Endometrial microvascular endothelial cells (primary cell): ENCODE data around the gene SZT2. TPM values are rescaled to one million over a fixed set of nuclear protein-coding genes. Genes with fewer than 3 reads are reported as not detected.

Experiments
- in situ Hi-C: cut with HindIII; loops from 2 replicates; pipeline ENCODE4 v1.10.0; 2017; ENCODE audit warnings: low sequenced_read_pairs, low pct_unique_long_range_greater_than_20kb; ENCODE audit errors: inconsistent ontology term
- total RNA-seq: library from RNA; depleted of rRNA; stranded (reverse); fragments of >200 nt; gene quantifications from one replicate; pipeline ENCODE4 v1.2.3, GENCODE V29; 2015; ENCODE audit errors: inconsistent ontology term

SZT2 gene
- total RNA-seq, 1 donor from 2014 or later, result 10.9 TPM

- in situ Hi-C loops, result no loop called here
Observed at GRCh38 chr1:43435146-43436145, 45.7 kb downstream of the SZT2 start.

GRCh38 chr1:43436371-43436770 is 46.7 kb downstream of the SZT2 start:
- in situ Hi-C loops, result no loop called here

- in situ Hi-C loops, result no loop called here
Observed at GRCh38 chr1:43437031-43437973, 47.6 kb downstream of the SZT2 start.

GRCh38 chr1:43438006-43438405 is 48.3 kb downstream of the SZT2 start:
- in situ Hi-C loops, result no loop called here

GRCh38 chr1:43438576-43438952 is 48.9 kb downstream of the SZT2 start:
- in situ Hi-C loops, result no loop called here

GRCh38 chr1:43438953-43439581 is 49.4 kb downstream of the SZT2 start:
- in situ Hi-C loops, result no loop called here

- in situ Hi-C loops, result no loop called here
Observed at GRCh38 chr1:43439781-43440180, 50.1 kb downstream of the SZT2 start.

GRCh38 chr1:43440358-43440757 is 50.7 kb downstream of the SZT2 start:
- in situ Hi-C loops, result no loop called here

GRCh38 chr1:43441166-43441893 is 51.6 kb downstream of the SZT2 start:
- in situ Hi-C loops, result no loop called here

- in situ Hi-C loops, result no loop called here
Observed at GRCh38 chr1:43441894-43442637, 52.4 kb downstream of the SZT2 start.

GRCh38 chr1:43442756-43443155 is 53.1 kb downstream of the SZT2 start:
- in situ Hi-C loops, result no loop called here

- in situ Hi-C loops, result no loop called here
Observed at GRCh38 chr1:43443197-43443946, 53.7 kb downstream of the SZT2 start.

GRCh38 chr1:43444151-43444828 is 54.6 kb downstream of the SZT2 start:
- in situ Hi-C loops, result no loop called here

GRCh38 chr1:43444836-43445235 is 55.1 kb downstream of the SZT2 start:
- in situ Hi-C loops, result no loop called here

- in situ Hi-C loops, result no loop called here
Observed at GRCh38 chr1:43445606-43446387, 56.1 kb downstream of the SZT2 start.

- in situ Hi-C loops, result no loop called here
Observed at GRCh38 chr1:43446388-43446740, 56.7 kb downstream of the SZT2 start.
